ENCODE data around the gene RNF123. TPM values are rescaled to one million over a fixed set of nuclear protein-coding genes. Genes with fewer than 3 reads are reported as not detected.

Gene RNF123
- total and polyA plus RNA-seq, 4 donors, result 34.3 to 104 (median 40.2) TPM

GRCh38 chr3:49659756-49660155, 29.6 kb upstream of the RNF123 start (continued):
- TF ChIP-seq GABPA (IDR thresholded peaks at IDR 0.05 in 1 of 2, conservative IDR thresholded peaks at IDR 0.05 in 1 of 2), result no peak
- no peak for TF ChIP-seq EGR1 (IDR thresholded peaks at IDR 0.05; ENCODE audit: low read depth in 2 of 2)
- TF ChIP-seq HNF4A (conservative IDR thresholded peaks at IDR 0.05), result no peak
- TF ChIP-seq SP1 (IDR thresholded peaks at IDR 0.05), result no peak
- no peak for TF ChIP-seq RXRA (IDR thresholded peaks at IDR 0.05)

DNA sequence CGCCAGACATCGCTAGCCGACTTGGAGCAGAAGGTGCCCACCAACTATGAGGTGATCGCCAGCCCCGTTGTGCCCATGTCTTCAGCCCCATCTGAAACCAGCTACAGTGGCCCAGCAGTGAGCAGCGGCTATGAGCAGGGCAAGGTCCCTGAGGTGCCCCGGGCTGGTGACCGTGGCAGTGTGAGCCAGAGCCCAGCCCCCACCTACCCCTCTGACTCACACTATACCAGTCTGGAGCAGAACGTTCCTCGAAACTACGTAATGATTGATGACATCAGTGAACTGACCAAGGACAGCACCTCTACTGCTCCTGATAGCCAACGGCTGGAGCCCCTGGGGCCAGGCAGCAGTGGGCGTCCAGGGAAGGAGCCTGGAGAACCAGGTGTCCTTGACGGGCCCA, 28.1 kb upstream of the RNF123 start:
- Histone ChIP-seq H3K27ac (ENCODE audit: low read depth in 1 of 2, low read length in 2 of 2) (no peak overlapping the region), H3K27me3 (ENCODE audit: control insufficient read depth in 4 of 4, insufficient read depth in 4 of 4, low read length in 3 of 4) (no peaks in the 10 kb centered on the region), H3K4me3 (ENCODE audit: low read depth in 1 of 3, low read length in 3 of 3) (no peak overlapping the region), H3K4me1 (ENCODE audit: control insufficient read depth in 4 of 4, insufficient read depth in 4 of 4, low read length in 3 of 4) (peaks cover 12 to 18% (median 15%) of the 10 kb centered on the region in 4 donors), H3K9me3 (ENCODE audit: control insufficient read depth in 4 of 4, low read length in 3 of 4) (no peaks in the 10 kb centered on the region), H3K9ac (ENCODE audit: low read depth in 1 of 2, low read length in 2 of 2) (no peak overlapping the region), H3K36me3 (ENCODE audit: control insufficient read depth in 4 of 4, insufficient read depth in 3 of 4, low read depth in 1 of 4, low read length in 3 of 4) (no peaks in the 10 kb centered on the region)
- TF ChIP-seq RXRA (IDR thresholded peaks at IDR 0.05) (no peak), NR2F2 (IDR thresholded peaks at IDR 0.05) (no peak), HNF4G (IDR thresholded peaks at IDR 0.05) (no peak), HNF4A (conservative IDR thresholded peaks at IDR 0.05) (no peak), EGR1 (IDR thresholded peaks at IDR 0.05; ENCODE audit: low read depth in 2 of 2) (no peak), REST (IDR thresholded peaks at IDR 0.05) (no peak), FOXA1 (IDR thresholded peaks at IDR 0.05) (no peak), GABPA (IDR thresholded peaks at IDR 0.05 in 1 of 2, conservative IDR thresholded peaks at IDR 0.05 in 1 of 2) (no peak), SP1 (IDR thresholded peaks at IDR 0.05) (no peak), YY1 (IDR thresholded peaks at IDR 0.05) (no peak), TAF1 (conservative IDR thresholded peaks at IDR 0.05) (no peak), ATF3 (IDR thresholded peaks at IDR 0.05) (no peak)
- TF ChIP-seq, protein P1, sequence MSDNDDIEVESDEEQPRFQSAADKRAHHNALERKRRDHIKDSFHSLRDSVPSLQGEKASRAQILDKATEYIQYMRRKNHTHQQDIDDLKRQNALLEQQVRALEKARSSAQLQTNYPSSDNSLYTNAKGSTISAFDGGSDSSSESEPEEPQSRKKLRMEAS (IDR thresholded peaks at IDR 0.05), result no peak
- TF ChIP-seq, protein P2, sequence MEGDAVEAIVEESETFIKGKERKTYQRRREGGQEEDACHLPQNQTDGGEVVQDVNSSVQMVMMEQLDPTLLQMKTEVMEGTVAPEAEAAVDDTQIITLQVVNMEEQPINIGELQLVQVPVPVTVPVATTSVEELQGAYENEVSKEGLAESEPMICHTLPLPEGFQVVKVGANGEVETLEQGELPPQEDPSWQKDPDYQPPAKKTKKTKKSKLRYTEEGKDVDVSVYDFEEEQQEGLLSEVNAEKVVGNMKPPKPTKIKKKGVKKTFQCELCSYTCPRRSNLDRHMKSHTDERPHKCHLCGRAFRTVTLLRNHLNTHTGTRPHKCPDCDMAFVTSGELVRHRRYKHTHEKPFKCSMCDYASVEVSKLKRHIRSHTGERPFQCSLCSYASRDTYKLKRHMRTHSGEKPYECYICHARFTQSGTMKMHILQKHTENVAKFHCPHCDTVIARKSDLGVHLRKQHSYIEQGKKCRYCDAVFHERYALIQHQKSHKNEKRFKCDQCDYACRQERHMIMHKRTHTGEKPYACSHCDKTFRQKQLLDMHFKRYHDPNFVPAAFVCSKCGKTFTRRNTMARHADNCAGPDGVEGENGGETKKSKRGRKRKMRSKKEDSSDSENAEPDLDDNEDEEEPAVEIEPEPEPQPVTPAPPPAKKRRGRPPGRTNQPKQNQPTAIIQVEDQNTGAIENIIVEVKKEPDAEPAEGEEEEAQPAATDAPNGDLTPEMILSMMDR (IDR thresholded peaks at IDR 0.05; ENCODE audit: low read depth, low read length, missing input control), result no peak
- TF ChIP-seq, protein P3, sequence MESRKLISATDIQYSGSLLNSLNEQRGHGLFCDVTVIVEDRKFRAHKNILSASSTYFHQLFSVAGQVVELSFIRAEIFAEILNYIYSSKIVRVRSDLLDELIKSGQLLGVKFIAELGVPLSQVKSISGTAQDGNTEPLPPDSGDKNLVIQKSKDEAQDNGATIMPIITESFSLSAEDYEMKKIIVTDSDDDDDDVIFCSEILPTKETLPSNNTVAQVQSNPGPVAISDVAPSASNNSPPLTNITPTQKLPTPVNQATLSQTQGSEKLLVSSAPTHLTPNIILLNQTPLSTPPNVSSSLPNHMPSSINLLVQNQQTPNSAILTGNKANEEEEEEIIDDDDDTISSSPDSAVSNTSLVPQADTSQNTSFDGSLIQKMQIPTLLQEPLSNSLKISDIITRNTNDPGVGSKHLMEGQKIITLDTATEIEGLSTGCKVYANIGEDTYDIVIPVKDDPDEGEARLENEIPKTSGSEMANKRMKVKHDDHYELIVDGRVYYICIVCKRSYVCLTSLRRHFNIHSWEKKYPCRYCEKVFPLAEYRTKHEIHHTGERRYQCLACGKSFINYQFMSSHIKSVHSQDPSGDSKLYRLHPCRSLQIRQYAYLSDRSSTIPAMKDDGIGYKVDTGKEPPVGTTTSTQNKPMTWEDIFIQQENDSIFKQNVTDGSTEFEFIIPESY (IDR thresholded peaks at IDR 0.05), result no peak
- no peak for DNase-seq (ENCODE audit: low spot score)
- 93% methylated on average over 14 of the region's 14 CpGs for WGBS
